ENCODE results near the gene MACROD2.

DNA sequence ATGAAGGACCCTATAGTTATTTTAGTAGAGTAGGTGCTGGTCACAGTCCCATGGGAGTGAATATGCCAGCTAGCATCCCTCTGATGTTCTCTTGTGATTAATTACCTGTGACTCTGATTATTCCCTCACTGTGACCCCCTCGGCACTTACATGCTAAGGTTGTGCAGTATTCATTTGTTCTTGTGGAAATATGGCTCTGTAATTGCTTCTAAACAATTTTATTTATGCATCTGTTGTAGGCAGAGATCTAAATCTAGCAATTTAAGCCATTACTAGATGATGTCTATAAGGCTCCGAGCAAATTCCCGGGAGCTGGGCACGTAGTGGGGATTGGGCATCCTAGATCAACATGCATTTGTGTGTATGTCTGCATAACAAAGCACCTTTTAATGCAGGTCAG, 1616.2 kb downstream of the MACROD2 start:
- TF ChIP-seq, protein P1, sequence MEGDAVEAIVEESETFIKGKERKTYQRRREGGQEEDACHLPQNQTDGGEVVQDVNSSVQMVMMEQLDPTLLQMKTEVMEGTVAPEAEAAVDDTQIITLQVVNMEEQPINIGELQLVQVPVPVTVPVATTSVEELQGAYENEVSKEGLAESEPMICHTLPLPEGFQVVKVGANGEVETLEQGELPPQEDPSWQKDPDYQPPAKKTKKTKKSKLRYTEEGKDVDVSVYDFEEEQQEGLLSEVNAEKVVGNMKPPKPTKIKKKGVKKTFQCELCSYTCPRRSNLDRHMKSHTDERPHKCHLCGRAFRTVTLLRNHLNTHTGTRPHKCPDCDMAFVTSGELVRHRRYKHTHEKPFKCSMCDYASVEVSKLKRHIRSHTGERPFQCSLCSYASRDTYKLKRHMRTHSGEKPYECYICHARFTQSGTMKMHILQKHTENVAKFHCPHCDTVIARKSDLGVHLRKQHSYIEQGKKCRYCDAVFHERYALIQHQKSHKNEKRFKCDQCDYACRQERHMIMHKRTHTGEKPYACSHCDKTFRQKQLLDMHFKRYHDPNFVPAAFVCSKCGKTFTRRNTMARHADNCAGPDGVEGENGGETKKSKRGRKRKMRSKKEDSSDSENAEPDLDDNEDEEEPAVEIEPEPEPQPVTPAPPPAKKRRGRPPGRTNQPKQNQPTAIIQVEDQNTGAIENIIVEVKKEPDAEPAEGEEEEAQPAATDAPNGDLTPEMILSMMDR (IDR thresholded peaks at IDR 0.05): no peak
- no peak for TF ChIP-seq POLR2A (IDR thresholded peaks at IDR 0.05)

Measured in ovary (tissue), 3 donors.